WTC11 (cell line): ENCODE data around the gene MPHOSPH6. TPM values are rescaled to one million over a fixed set of nuclear protein-coding genes. Genes with fewer than 3 reads are reported as not detected.

Experiments used
- ATAC-seq: fragments of 200-7000 bp; cut with Tn5 transposase; 2 replicates; pipeline ENCODE4 v1.10.0; 2021; ENCODE audit warnings: mild to moderate bottlenecking, moderate library complexity
- CTCF ChIA-PET: fragments of 300-600 bp; sonication (Branson Sonifier 250); formaldehyde crosslinking; loops from one replicate; lab custom pipeline; 2021; ENCODE audit warnings: antibody characterized with exemption; lab: Charles Lee
- POLR2A ChIA-PET: fragments of 350-600 bp; sonication (Branson Sonifier 250); formaldehyde crosslinking; loops from one replicate; lab custom pipeline; 2021; ENCODE audit warnings: antibody characterized with exemption; lab: Charles Lee
- DNase-seq: peaks from one replicate; pipeline ENCODE4 v3.0.0; 2021; ENCODE audit warnings: low spot score
- H3K27ac Mint-ChIP-seq: 2 replicates; pipeline ENCODE4 v1.8.0; 2021; ENCODE audit warnings: mixed read lengths
- H3K27me3 Mint-ChIP-seq: 2 replicates; pipeline ENCODE4 v1.8.0; 2021; ENCODE audit warnings: low read depth, mild to moderate bottlenecking, moderate library complexity, mixed read lengths
- H3K36me3 Mint-ChIP-seq: 2 replicates; pipeline ENCODE4 v1.8.0; 2021; ENCODE audit warnings: mixed read lengths
- H3K4me1 Mint-ChIP-seq: 2 replicates; pipeline ENCODE4 v1.8.0; 2022; ENCODE audit warnings: mixed read lengths
- H3K4me3 Mint-ChIP-seq: 2 replicates; pipeline ENCODE4 v1.8.0; 2021; ENCODE audit warnings: mild to moderate bottlenecking, moderate library complexity, mixed read lengths
- H3K9me3 Mint-ChIP-seq: 2 replicates; pipeline ENCODE4 v1.8.0; 2021; ENCODE audit warnings: mixed read lengths
- AR ChIP-seq: fragments of 250-450 bp; sonication (Bioruptor Pico); IDR thresholded peaks from 2 replicates; pipeline ENCODE4 v1.9.0; 2021; ENCODE audit warnings: mild to moderate bottlenecking
- ARID4B ChIP-seq: sonication (generic); formaldehyde crosslinking; IDR thresholded peaks from 2 replicates; pipeline ENCODE4 v1.8.0; 2023; ENCODE audit warnings: missing genetic modification reagents, mild to moderate bottlenecking, borderline replicate concordance
- ATF1 ChIP-seq: sonication (generic); formaldehyde crosslinking; IDR thresholded peaks from 2 replicates; pipeline ENCODE4 v1.8.1; 2023; ENCODE audit warnings: mild to moderate bottlenecking, moderate library complexity, missing genetic modification reagents
- ATF6 ChIP-seq: sonication (generic); formaldehyde crosslinking; IDR thresholded peaks from 2 replicates; pipeline ENCODE4 v1.8.1; 2023; ENCODE audit warnings: mild to moderate bottlenecking, missing genetic modification reagents
- FOXJ3 ChIP-seq: sonication (generic); formaldehyde crosslinking; IDR thresholded peaks from 2 replicates; pipeline ENCODE4 v1.9.0; 2021; ENCODE audit warnings: missing genetic modification reagents, mild to moderate bottlenecking, borderline replicate concordance
- FOXK1 ChIP-seq: sonication (generic); formaldehyde crosslinking; IDR thresholded peaks from 2 replicates; pipeline ENCODE4 v1.8.0; 2022; ENCODE audit warnings: mild to moderate bottlenecking, moderate library complexity, missing genetic modification reagents
- GTF2I ChIP-seq: fragments of 250-450 bp; sonication (Bioruptor Pico); conservative IDR thresholded peaks from 2 replicates; pipeline ENCODE4 v1.4.0; 2021; ENCODE audit warnings: mild to moderate bottlenecking
- KAT7 ChIP-seq: sonication (generic); formaldehyde crosslinking; IDR thresholded peaks from 2 replicates; pipeline ENCODE4 v1.8.1; 2023; ENCODE audit warnings: missing genetic modification reagents, mild to moderate bottlenecking, borderline replicate concordance
- MXD4 ChIP-seq: fragments of 250-450 bp; sonication (Bioruptor Pico); IDR thresholded peaks from 2 replicates; pipeline ENCODE4 v1.8.0; 2021; ENCODE audit warnings: mild to moderate bottlenecking, moderate library complexity, borderline replicate concordance
- NR1H2 ChIP-seq: sonication (generic); formaldehyde crosslinking; IDR thresholded peaks from 2 replicates; pipeline ENCODE4 v1.9.0; 2021; ENCODE audit warnings: mild to moderate bottlenecking, moderate library complexity, missing genetic modification reagents
- TP53 ChIP-seq: sonication (generic); formaldehyde crosslinking; IDR thresholded peaks from 2 replicates; pipeline ENCODE4 v1.8.1; 2023; ENCODE audit warnings: mild to moderate bottlenecking, missing genetic modification reagents
- ZNF263 ChIP-seq: sonication (generic); formaldehyde crosslinking; IDR thresholded peaks from 2 replicates; pipeline ENCODE4 v1.8.1; 2022; ENCODE audit warnings: low read depth, mild to moderate bottlenecking, moderate library complexity, missing genetic modification reagents
- ZNF671 ChIP-seq: fragments of 250-450 bp; sonication (Bioruptor Pico); IDR thresholded peaks from 2 replicates; pipeline ENCODE4 v1.8.0; 2021; ENCODE audit warnings: mild to moderate bottlenecking
- total RNA-seq: library from RNA; stranded (reverse); gene quantifications from 3 replicates; pipeline ENCODE4 v1.2.3, GENCODE V29; 2021
- TF ChIP-seq, protein P1 (sequence below): fragments of 250-450 bp; sonication (Bioruptor Pico); IDR thresholded peaks from 2 replicates; pipeline ENCODE4 v2.1.2; 2022; ENCODE audit warnings: mild to moderate bottlenecking, moderate library complexity
- TF ChIP-seq, protein P2 (sequence below): fragments of 200-600 bp; IDR thresholded peaks from 2 replicates; pipeline ENCODE4 v1.8.0; 2022; ENCODE audit warnings: antibody characterized with exemption
- TF ChIP-seq, protein P3 (sequence below): sonication (generic); formaldehyde crosslinking; conservative IDR thresholded peaks from 2 replicates; pipeline ENCODE4 v1.8.1; 2023; ENCODE audit warnings: mild to moderate bottlenecking, low read depth, missing genetic modification reagents, moderate library complexity
- TF ChIP-seq, protein P4 (sequence below): sonication (generic); formaldehyde crosslinking; IDR thresholded peaks from 2 replicates; pipeline ENCODE4 v1.8.1; 2022; ENCODE audit warnings: low read depth, missing genetic modification reagents, borderline replicate concordance

The MPHOSPH6 gene
- total RNA-seq, 1 experiment from 2014 or later, result 30.8 TPM

- TF ChIP-seq AR (CRISPR knock-in tag), result no peak
- TF ChIP-seq, protein P1, sequence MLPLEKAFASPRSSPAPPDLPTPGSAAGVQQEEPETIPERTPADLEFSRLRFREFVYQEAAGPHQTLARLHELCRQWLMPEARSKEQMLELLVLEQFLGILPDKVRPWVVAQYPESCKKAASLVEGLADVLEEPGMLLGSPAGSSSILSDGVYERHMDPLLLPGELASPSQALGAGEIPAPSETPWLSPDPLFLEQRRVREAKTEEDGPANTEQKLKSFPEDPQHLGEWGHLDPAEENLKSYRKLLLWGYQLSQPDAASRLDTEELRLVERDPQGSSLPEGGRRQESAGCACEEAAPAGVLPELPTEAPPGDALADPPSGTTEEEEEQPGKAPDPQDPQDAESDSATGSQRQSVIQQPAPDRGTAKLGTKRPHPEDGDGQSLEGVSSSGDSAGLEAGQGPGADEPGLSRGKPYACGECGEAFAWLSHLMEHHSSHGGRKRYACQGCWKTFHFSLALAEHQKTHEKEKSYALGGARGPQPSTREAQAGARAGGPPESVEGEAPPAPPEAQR (CRISPR knock-in tag), result no peak
- no peak for TF ChIP-seq KAT7 (CRISPR knock-in tag)
- TF ChIP-seq, protein P2, sequence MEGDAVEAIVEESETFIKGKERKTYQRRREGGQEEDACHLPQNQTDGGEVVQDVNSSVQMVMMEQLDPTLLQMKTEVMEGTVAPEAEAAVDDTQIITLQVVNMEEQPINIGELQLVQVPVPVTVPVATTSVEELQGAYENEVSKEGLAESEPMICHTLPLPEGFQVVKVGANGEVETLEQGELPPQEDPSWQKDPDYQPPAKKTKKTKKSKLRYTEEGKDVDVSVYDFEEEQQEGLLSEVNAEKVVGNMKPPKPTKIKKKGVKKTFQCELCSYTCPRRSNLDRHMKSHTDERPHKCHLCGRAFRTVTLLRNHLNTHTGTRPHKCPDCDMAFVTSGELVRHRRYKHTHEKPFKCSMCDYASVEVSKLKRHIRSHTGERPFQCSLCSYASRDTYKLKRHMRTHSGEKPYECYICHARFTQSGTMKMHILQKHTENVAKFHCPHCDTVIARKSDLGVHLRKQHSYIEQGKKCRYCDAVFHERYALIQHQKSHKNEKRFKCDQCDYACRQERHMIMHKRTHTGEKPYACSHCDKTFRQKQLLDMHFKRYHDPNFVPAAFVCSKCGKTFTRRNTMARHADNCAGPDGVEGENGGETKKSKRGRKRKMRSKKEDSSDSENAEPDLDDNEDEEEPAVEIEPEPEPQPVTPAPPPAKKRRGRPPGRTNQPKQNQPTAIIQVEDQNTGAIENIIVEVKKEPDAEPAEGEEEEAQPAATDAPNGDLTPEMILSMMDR, result no peak
- no peak for TF ChIP-seq ATF1
- TF ChIP-seq NR1H2 (CRISPR knock-in tag), result no peak
Measured at GRCh38 chr16:82152196-82152595, 17.8 kb downstream of the MPHOSPH6 start (continued).

DNA sequence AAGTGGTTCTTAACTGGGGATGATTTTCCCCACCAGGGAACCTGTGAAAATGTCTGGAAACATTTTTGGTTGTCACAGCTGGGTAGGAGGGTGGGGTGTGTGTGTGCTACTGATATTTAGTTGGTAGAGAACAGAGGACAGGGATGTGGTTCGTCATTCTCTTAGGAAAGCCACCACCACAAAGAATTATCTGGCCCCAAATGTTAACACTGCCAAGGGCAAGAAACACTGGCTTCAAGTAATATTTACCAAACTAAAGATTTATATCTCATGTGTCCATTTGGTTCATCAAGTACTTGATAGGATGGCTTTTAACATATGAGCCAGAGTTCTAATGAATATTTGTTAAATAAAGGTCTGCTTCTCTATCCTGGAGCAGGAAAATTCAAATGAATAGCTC, 19.5 kb downstream of the MPHOSPH6 start:
- Mint-ChIP-seq H3K9me3 (peaks cover 10% of the 10 kb centered on the region), H3K27ac (no peak overlapping the region), H3K4me1 (peaks cover 13% of the 10 kb centered on the region), H3K4me3 (no peak overlapping the region), H3K36me3 (peaks cover 45% of the 10 kb centered on the region), H3K27me3 (no peaks in the 10 kb centered on the region)
- ChIA-PET CTCF (no interaction called here), POLR2A (no interaction called here)
- DNase-seq (no peak), ATAC-seq (no peak)
- TF ChIP-seq MXD4, result no peak
- TF ChIP-seq, protein P3, sequence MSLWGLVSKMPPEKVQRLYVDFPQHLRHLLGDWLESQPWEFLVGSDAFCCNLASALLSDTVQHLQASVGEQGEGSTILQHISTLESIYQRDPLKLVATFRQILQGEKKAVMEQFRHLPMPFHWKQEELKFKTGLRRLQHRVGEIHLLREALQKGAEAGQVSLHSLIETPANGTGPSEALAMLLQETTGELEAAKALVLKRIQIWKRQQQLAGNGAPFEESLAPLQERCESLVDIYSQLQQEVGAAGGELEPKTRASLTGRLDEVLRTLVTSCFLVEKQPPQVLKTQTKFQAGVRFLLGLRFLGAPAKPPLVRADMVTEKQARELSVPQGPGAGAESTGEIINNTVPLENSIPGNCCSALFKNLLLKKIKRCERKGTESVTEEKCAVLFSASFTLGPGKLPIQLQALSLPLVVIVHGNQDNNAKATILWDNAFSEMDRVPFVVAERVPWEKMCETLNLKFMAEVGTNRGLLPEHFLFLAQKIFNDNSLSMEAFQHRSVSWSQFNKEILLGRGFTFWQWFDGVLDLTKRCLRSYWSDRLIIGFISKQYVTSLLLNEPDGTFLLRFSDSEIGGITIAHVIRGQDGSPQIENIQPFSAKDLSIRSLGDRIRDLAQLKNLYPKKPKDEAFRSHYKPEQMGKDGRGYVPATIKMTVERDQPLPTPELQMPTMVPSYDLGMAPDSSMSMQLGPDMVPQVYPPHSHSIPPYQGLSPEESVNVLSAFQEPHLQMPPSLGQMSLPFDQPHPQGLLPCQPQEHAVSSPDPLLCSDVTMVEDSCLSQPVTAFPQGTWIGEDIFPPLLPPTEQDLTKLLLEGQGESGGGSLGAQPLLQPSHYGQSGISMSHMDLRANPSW, result no peak
- TF ChIP-seq TP53, result no peak
- TF ChIP-seq ARID4B (CRISPR knock-in tag), result no peak
- TF ChIP-seq ATF6 (CRISPR knock-in tag), result no peak
- TF ChIP-seq, protein P4, sequence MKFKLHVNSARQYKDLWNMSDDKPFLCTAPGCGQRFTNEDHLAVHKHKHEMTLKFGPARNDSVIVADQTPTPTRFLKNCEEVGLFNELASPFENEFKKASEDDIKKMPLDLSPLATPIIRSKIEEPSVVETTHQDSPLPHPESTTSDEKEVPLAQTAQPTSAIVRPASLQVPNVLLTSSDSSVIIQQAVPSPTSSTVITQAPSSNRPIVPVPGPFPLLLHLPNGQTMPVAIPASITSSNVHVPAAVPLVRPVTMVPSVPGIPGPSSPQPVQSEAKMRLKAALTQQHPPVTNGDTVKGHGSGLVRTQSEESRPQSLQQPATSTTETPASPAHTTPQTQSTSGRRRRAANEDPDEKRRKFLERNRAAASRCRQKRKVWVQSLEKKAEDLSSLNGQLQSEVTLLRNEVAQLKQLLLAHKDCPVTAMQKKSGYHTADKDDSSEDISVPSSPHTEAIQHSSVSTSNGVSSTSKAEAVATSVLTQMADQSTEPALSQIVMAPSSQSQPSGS (CRISPR knock-in tag), result no peak
- TF ChIP-seq ZNF671 (CRISPR knock-in tag), result no peak
- TF ChIP-seq, protein P1 (CRISPR knock-in tag), result no peak
- TF ChIP-seq FOXK1 (CRISPR knock-in tag), result no peak
- TF ChIP-seq GTF2I (CRISPR knock-in tag), result no peak
- TF ChIP-seq FOXJ3 (CRISPR knock-in tag), result no peak
- no peak for TF ChIP-seq ZNF263 (CRISPR knock-in tag)
